WTC11 (cell line): Measurements from ENCODE around the gene TMOD3. TPM values are rescaled to one million over a fixed set of nuclear protein-coding genes. Genes with fewer than 3 reads are reported as not detected.
A peak's percentile ranks its signal among the peaks of the same experiment; 100 is the strongest.

ENCODE experiments used
- ATAC-seq: fragments of 200-7000 bp; cut with Tn5 transposase; 2 replicates; pipeline ENCODE4 v1.10.0; 2021; ENCODE audit warnings: mild to moderate bottlenecking, moderate library complexity
- CTCF ChIA-PET: fragments of 300-600 bp; sonication (Branson Sonifier 250); formaldehyde crosslinking; loops from one replicate; lab custom pipeline; 2021; ENCODE audit warnings: antibody characterized with exemption; lab: Charles Lee
- POLR2A ChIA-PET: fragments of 350-600 bp; sonication (Branson Sonifier 250); formaldehyde crosslinking; loops from one replicate; lab custom pipeline; 2021; ENCODE audit warnings: antibody characterized with exemption; lab: Charles Lee
- DNase-seq: peaks from one replicate; pipeline ENCODE4 v3.0.0; 2021; ENCODE audit warnings: low spot score
- H3K27ac Mint-ChIP-seq: 2 replicates; pipeline ENCODE4 v1.8.0; 2021; ENCODE audit warnings: mixed read lengths
- H3K27me3 Mint-ChIP-seq: 2 replicates; pipeline ENCODE4 v1.8.0; 2021; ENCODE audit warnings: low read depth, mild to moderate bottlenecking, moderate library complexity, mixed read lengths
- H3K36me3 Mint-ChIP-seq: 2 replicates; pipeline ENCODE4 v1.8.0; 2021; ENCODE audit warnings: mixed read lengths
- H3K4me1 Mint-ChIP-seq: 2 replicates; pipeline ENCODE4 v1.8.0; 2022; ENCODE audit warnings: mixed read lengths
- H3K4me3 Mint-ChIP-seq: 2 replicates; pipeline ENCODE4 v1.8.0; 2021; ENCODE audit warnings: mild to moderate bottlenecking, moderate library complexity, mixed read lengths
- H3K9me3 Mint-ChIP-seq: 2 replicates; pipeline ENCODE4 v1.8.0; 2021; ENCODE audit warnings: mixed read lengths
- CREM ChIP-seq: sonication (generic); formaldehyde crosslinking; IDR thresholded peaks from 2 replicates; pipeline ENCODE4 v1.8.1; 2022; ENCODE audit warnings: mild to moderate bottlenecking, missing genetic modification reagents, moderate library complexity
- FOXJ3 ChIP-seq: sonication (generic); formaldehyde crosslinking; IDR thresholded peaks from 2 replicates; pipeline ENCODE4 v1.9.0; 2021; ENCODE audit warnings: missing genetic modification reagents, mild to moderate bottlenecking, borderline replicate concordance
- GRHL2 ChIP-seq: fragments of 250-450 bp; sonication (Bioruptor Pico); IDR thresholded peaks from 2 replicates; pipeline ENCODE4 v1.8.0; 2022; ENCODE audit warnings: mild to moderate bottlenecking, moderate library complexity; ENCODE audit not compliant: insufficient replicate concordance, severe bottlenecking
- RORB ChIP-seq: fragments of 250-450 bp; sonication (Bioruptor Pico); IDR thresholded peaks from 2 replicates; pipeline ENCODE4 v1.9.0; 2021; ENCODE audit warnings: mild to moderate bottlenecking
- SMAD3 ChIP-seq: sonication (generic); formaldehyde crosslinking; IDR thresholded peaks from 2 replicates; pipeline ENCODE4 v1.8.0; 2022; ENCODE audit warnings: missing genetic modification reagents, mild to moderate bottlenecking, borderline replicate concordance
- TEAD1 ChIP-seq: sonication (generic); formaldehyde crosslinking; IDR thresholded peaks from 2 replicates; pipeline ENCODE4 v1.8.0; 2022; ENCODE audit warnings: mild to moderate bottlenecking, missing genetic modification reagents
- ZNF121 ChIP-seq: sonication (generic); formaldehyde crosslinking; IDR thresholded peaks from 2 replicates; pipeline ENCODE4 v1.8.0; 2023; ENCODE audit warnings: missing genetic modification reagents
- ZNF263 ChIP-seq: sonication (generic); formaldehyde crosslinking; IDR thresholded peaks from 2 replicates; pipeline ENCODE4 v1.8.1; 2022; ENCODE audit warnings: low read depth, mild to moderate bottlenecking, moderate library complexity, missing genetic modification reagents
- ZNF317 ChIP-seq: sonication (generic); formaldehyde crosslinking; IDR thresholded peaks from 2 replicates; pipeline ENCODE4 v1.8.1; 2023; ENCODE audit warnings: low read depth, mild to moderate bottlenecking, moderate library complexity, missing genetic modification reagents, borderline replicate concordance
- total RNA-seq: library from RNA; stranded (reverse); gene quantifications from 3 replicates; pipeline ENCODE4 v1.2.3, GENCODE V29; 2021
- TF ChIP-seq, protein P1 (sequence below): fragments of 250-450 bp; sonication (Bioruptor Pico); IDR thresholded peaks from 2 replicates; pipeline ENCODE4 v1.9.0; 2021; ENCODE audit warnings: mild to moderate bottlenecking, borderline replicate concordance
- TF ChIP-seq, protein P2 (sequence below): fragments of 250-450 bp; sonication (Bioruptor Pico); IDR thresholded peaks from 2 replicates; pipeline ENCODE4 v2.1.2; 2022; ENCODE audit warnings: mild to moderate bottlenecking, moderate library complexity
- TF ChIP-seq, protein P3 (sequence below): sonication (generic); formaldehyde crosslinking; IDR thresholded peaks from 2 replicates; pipeline ENCODE4 v1.8.1; 2022; ENCODE audit warnings: mild to moderate bottlenecking, missing genetic modification reagents, moderate library complexity, borderline replicate concordance
- TF ChIP-seq, protein P4 (sequence below): sonication (generic); formaldehyde crosslinking; IDR thresholded peaks from 2 replicates; pipeline ENCODE4 v1.8.0; 2022; ENCODE audit warnings: missing genetic modification reagents
- TF ChIP-seq, protein P5 (sequence below): sonication (generic); formaldehyde crosslinking; IDR thresholded peaks from 2 replicates; pipeline ENCODE4 v1.8.1; 2023; ENCODE audit warnings: mild to moderate bottlenecking, missing genetic modification reagents

The TMOD3 gene
- total RNA-seq, 1 experiment from 2014 or later = 40.6 TPM

DNA sequence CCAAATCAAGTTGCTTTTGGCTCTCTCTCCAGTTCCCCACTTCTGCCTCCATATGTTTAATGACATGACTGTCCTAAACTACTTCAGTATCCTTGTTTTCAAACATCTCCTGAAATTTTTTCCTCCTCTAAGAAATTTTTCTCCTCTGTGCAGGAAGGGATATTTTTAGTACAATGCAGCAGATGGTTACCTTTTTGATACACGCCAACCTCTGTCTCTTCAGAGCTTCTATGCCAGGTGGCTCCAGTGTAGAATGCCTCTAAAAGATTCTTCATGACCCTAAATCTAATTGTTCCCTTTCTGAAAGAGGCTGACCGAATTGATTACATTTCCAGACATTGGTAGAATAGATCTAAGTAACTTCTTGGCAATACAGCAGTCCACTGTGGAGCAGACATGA is 33.7 kb downstream of the TMOD3 start (continued):
- TF ChIP-seq, protein P1, sequence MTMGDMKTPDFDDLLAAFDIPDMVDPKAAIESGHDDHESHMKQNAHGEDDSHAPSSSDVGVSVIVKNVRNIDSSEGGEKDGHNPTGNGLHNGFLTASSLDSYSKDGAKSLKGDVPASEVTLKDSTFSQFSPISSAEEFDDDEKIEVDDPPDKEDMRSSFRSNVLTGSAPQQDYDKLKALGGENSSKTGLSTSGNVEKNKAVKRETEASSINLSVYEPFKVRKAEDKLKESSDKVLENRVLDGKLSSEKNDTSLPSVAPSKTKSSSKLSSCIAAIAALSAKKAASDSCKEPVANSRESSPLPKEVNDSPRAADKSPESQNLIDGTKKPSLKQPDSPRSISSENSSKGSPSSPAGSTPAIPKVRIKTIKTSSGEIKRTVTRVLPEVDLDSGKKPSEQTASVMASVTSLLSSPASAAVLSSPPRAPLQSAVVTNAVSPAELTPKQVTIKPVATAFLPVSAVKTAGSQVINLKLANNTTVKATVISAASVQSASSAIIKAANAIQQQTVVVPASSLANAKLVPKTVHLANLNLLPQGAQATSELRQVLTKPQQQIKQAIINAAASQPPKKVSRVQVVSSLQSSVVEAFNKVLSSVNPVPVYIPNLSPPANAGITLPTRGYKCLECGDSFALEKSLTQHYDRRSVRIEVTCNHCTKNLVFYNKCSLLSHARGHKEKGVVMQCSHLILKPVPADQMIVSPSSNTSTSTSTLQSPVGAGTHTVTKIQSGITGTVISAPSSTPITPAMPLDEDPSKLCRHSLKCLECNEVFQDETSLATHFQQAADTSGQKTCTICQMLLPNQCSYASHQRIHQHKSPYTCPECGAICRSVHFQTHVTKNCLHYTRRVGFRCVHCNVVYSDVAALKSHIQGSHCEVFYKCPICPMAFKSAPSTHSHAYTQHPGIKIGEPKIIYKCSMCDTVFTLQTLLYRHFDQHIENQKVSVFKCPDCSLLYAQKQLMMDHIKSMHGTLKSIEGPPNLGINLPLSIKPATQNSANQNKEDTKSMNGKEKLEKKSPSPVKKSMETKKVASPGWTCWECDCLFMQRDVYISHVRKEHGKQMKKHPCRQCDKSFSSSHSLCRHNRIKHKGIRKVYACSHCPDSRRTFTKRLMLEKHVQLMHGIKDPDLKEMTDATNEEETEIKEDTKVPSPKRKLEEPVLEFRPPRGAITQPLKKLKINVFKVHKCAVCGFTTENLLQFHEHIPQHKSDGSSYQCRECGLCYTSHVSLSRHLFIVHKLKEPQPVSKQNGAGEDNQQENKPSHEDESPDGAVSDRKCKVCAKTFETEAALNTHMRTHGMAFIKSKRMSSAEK = no peak
- TF ChIP-seq CREM (CRISPR knock-in tag) = no peak
- TF ChIP-seq GRHL2 = no peak
- TF ChIP-seq, protein P2, sequence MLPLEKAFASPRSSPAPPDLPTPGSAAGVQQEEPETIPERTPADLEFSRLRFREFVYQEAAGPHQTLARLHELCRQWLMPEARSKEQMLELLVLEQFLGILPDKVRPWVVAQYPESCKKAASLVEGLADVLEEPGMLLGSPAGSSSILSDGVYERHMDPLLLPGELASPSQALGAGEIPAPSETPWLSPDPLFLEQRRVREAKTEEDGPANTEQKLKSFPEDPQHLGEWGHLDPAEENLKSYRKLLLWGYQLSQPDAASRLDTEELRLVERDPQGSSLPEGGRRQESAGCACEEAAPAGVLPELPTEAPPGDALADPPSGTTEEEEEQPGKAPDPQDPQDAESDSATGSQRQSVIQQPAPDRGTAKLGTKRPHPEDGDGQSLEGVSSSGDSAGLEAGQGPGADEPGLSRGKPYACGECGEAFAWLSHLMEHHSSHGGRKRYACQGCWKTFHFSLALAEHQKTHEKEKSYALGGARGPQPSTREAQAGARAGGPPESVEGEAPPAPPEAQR (CRISPR knock-in tag) = no peak
- no peak for TF ChIP-seq ZNF317 (CRISPR knock-in tag)
- TF ChIP-seq TEAD1 = no peak
- no peak for TF ChIP-seq SMAD3 (CRISPR knock-in tag)

DNA sequence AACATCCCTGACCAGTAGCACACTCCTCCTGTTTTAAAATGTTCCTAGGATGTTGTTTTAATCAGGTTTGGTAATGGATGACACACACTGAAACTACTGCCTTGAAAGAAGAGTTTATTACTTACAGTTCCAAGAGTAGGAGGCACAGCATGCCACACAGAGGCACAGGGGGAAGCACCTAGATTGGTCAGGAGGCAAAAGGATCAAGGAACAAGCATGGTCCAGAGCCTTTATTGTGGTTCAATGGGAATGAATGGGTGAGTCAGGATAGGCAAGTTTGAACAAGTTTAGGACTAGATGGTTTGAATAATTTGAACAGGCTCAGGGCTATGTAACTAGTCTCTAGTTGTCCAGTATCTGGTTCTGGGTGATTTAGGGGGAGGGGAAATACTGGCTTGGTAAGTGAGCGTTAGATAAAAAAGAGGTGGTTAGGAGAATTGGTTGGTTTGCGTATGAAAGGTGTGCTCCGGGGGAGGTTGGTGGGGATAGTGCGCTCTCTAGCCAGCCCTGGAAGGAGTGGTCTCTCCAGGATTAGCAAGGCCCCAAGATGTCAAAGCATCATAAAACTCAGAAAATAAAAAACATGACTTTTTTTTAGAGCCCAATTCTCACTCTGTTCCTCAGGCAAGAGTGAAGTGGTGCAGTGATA is 35.1 kb downstream of the TMOD3 start:
- ATAC-seq (peak; percentile 90), DNase-seq (no peak)
- POLR2A ChIA-PET = no interaction called here
- CTCF ChIA-PET = interaction anchor here (1.3 kb wide), 1 partner anchor 24 kb away, joined by 8 read pairs; no protein-coding TSS in a partner anchor
- H3K9me3 Mint-ChIP-seq = no peaks in the 10 kb centered on the region
- H3K36me3 Mint-ChIP-seq = peaks cover 18% of the 10 kb centered on the region
- no peaks in the 10 kb centered on the region for H3K27me3 Mint-ChIP-seq
- peaks cover 37% of the 10 kb centered on the region for H3K4me1 Mint-ChIP-seq
- TF ChIP-seq, protein P3, sequence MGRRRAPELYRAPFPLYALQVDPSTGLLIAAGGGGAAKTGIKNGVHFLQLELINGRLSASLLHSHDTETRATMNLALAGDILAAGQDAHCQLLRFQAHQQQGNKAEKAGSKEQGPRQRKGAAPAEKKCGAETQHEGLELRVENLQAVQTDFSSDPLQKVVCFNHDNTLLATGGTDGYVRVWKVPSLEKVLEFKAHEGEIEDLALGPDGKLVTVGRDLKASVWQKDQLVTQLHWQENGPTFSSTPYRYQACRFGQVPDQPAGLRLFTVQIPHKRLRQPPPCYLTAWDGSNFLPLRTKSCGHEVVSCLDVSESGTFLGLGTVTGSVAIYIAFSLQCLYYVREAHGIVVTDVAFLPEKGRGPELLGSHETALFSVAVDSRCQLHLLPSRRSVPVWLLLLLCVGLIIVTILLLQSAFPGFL = no peak
- TF ChIP-seq ZNF121 (CRISPR knock-in tag) (no peak), GRHL2 (no peak), ZNF263 (CRISPR knock-in tag) (no peak), FOXJ3 (CRISPR knock-in tag) (no peak), RORB (no peak)
- TF ChIP-seq, protein P4, sequence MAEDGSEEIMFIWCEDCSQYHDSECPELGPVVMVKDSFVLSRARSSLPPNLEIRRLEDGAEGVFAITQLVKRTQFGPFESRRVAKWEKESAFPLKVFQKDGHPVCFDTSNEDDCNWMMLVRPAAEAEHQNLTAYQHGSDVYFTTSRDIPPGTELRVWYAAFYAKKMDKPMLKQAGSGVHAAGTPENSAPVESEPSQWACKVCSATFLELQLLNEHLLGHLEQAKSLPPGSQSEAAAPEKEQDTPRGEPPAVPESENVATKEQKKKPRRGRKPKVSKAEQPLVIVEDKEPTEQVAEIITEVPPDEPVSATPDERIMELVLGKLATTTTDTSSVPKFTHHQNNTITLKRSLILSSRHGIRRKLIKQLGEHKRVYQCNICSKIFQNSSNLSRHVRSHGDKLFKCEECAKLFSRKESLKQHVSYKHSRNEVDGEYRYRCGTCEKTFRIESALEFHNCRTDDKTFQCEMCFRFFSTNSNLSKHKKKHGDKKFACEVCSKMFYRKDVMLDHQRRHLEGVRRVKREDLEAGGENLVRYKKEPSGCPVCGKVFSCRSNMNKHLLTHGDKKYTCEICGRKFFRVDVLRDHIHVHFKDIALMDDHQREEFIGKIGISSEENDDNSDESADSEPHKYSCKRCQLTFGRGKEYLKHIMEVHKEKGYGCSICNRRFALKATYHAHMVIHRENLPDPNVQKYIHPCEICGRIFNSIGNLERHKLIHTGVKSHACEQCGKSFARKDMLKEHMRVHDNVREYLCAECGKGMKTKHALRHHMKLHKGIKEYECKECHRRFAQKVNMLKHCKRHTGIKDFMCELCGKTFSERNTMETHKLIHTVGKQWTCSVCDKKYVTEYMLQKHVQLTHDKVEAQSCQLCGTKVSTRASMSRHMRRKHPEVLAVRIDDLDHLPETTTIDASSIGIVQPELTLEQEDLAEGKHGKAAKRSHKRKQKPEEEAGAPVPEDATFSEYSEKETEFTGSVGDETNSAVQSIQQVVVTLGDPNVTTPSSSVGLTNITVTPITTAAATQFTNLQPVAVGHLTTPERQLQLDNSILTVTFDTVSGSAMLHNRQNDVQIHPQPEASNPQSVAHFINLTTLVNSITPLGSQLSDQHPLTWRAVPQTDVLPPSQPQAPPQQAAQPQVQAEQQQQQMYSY = no peak
- TF ChIP-seq, protein P5, sequence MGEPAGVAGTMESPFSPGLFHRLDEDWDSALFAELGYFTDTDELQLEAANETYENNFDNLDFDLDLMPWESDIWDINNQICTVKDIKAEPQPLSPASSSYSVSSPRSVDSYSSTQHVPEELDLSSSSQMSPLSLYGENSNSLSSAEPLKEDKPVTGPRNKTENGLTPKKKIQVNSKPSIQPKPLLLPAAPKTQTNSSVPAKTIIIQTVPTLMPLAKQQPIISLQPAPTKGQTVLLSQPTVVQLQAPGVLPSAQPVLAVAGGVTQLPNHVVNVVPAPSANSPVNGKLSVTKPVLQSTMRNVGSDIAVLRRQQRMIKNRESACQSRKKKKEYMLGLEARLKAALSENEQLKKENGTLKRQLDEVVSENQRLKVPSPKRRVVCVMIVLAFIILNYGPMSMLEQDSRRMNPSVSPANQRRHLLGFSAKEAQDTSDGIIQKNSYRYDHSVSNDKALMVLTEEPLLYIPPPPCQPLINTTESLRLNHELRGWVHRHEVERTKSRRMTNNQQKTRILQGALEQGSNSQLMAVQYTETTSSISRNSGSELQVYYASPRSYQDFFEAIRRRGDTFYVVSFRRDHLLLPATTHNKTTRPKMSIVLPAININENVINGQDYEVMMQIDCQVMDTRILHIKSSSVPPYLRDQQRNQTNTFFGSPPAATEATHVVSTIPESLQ (CRISPR knock-in tag) = no peak
- peak overlapping the region; percentile 22 for H3K27ac Mint-ChIP-seq
- no peak overlapping the region for H3K4me3 Mint-ChIP-seq
